GM19452 (cell line): ENCODE data around the gene TENT4A.

Experiments
- ATAC-seq: cut with Tn5 transposase; IDR thresholded peaks from one replicate; pipeline ENCODE4 v1.9.1; 2021; ENCODE audit not compliant: unreplicated experiment

TENT4A gene

DNA sequence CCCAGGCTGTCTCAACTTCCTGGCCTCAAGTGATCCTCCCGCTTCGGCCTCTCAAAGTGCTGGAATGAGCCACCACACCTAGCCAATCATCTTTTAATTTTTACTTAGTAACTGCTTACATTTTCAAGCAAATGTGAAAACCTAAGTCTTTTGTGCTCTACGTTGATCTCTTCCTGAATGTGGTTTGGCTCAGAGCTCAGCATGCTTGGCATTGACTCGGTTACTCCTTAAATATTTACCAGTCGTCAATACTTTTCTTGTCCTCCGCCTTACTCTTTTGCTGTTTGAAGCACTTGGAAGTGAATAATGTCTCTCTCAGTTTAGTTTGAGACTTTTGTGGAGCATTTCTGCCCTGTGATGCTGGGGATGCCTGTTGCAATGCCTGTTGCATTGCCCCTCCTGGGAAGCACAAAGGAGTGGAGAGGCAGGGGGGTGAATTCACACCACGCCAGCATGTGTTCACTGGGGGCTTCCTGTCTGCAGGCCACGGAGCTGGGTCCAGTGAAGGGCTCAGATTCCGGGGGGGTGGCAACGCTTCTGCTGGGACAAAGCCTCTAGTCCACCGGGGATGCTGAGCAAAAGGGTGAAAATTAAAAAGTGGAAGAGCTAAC lies 13.1 kb upstream of the TENT4A start:
- no peak for ATAC-seq

DNA sequence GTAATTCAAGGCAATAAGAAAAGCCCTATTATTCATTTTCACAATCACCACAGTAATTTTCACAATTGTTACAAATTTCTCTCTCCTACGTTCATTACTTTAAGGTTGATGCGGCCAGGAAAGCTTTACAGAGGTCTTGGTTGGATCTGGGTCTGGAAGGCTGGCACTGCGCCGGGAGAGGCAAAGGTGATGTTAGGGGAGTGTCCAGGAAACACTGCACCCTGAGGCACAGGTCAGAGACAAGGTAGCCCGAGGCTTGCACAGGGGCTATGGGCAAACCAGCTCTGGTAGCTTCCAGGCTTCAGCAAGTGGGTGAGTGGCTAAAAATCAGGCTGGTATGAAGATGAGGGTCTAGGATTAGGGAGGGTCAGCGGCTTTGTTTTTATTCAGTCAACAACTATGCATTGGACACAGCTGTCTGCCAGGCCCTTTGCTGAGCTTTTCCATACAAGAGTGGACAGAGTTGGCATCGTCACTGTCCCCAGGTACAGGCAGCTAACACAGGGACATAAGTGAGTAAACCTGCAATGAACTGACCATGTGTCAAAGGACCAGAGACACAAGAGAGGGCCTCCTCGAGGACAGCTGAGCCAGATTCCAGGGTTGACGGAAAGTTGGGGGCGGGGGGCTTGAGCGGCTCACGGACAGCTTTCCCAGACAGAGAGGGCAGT lies 12.4 kb upstream of the TENT4A start:
- ATAC-seq = no peak

DNA sequence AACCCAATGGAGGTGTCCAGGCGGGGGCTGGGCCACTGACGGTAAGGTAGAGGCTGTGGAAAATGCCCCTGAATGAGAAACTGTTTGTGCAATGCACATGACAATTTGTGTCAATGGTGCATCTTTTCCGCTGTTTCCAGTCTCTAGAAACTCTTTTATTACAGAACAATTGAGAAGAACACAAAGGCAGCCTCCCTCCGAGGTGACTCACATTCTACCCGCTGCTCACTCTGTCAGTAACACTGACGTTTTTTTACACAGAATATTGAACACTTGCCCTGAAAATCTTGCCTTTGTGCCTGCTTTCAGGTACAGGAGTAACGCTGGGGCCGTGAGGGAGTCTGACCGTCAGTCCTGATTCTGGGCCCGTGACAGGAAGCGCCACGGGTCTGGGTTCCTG lies 11.7 kb upstream of the TENT4A start:
- no peak for ATAC-seq

- ATAC-seq = no peak
Observed at GRCh38 chr5:6702633-6703032, 10.6 kb upstream of the TENT4A start.

DNA sequence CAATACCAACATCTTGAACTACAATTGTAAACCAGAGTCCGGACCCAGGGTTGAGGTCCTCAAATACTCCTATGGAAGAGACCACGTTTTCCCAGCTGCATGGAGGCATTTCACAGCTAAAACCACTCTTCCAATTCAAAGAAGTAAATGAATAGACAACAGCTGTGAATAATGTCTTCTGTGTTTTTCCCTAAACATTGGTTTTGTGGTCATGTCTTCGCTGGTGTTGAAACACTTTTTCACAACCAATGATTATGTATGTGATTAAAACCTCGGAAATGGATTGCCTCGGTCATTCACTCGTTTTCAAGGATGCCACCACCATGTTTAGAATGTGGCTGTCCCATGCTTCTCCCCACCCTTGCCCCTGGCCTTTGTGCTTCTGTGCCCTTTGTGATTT lies 9.4 kb upstream of the TENT4A start:
- ATAC-seq = no peak

GRCh38 chr5:6704361-6704851 lies 8.8 kb upstream of the TENT4A start:
- no peak for ATAC-seq

DNA sequence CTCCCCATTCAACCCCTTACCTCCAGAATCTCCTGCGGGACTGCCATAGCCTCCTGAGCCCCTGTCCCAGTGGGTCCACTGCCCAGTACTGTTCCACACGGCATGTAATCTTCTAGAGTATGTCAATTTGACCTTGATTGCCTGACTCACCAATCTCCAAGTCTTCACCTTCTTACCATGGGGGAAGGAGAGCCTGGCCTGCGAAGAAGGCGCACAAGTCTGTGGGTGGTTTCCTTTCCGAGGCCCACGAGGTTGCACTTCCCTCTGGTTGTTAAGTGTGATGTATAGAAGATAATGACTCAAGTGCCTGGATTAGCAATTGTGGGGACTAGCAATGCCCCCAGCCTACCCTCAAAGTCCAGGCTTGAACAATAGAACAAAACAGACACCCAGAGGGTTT lies 8.1 kb upstream of the TENT4A start:
- peak; percentile 73 for ATAC-seq

- ATAC-seq = no peak
Observed at GRCh38 chr5:6705959-6706358, 7.3 kb upstream of the TENT4A start.

- ATAC-seq = no peak
Observed at GRCh38 chr5:6707852-6708251, 5.4 kb upstream of the TENT4A start.

DNA sequence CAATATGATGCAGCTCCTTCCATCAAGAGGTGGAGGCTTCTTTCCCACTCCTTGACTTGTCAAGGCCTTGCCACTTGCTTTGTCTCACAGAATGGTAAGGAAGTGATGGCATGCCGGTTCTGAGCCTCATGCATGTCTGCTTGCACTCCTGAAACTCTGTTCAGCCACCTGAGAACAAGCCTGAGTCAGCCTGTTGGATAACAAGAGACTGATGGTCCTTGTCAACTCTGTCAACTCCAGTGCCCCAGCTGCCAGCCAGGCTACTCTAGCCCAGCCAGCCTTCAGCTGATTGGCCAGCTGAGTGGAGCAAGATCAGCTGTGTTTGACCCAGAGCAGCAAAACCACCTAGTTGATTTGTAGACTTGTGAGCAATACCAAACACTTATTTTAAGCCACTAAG lies 4.4 kb upstream of the TENT4A start:
- ATAC-seq = no peak

- no peak for ATAC-seq
Observed at GRCh38 chr5:6710070-6710469, 3.2 kb upstream of the TENT4A start.

- no peak for ATAC-seq
Observed at GRCh38 chr5:6710551-6711318, 2.5 kb upstream of the TENT4A start.

DNA sequence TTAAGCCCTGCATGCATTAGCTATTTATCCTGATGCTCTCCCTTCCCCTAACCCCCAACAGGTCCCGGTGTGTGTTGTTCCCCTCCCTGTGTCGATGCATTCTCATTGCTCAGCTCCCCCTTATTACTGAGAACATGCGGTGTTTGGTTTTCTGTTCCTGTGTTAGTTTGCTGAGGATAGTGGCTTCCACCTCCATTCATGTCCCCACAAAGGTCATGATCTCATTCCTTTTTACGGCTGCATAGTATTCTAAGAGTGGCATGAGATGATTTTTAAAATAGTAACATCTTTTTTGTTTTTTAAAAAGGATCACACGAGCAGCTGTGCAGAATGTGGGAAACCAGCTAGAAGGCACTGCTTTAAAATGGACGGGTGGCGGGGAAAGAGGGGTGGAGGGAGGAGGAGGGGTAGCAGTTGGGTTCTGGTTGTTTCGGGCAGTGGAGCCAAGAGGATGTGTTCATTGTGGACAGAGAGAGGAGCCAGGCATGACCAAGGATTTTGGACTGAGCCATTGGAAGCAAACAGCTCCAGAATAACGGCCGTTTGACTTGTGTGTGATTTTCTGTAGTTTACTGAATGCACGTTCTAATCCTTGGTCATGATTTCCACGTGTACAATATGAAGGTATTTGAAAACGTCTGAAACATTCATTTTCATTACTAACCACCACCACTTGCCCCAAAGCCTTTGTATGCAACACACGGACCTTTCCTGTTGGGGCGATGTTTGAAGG lies 1.7 kb upstream of the TENT4A start:
- ATAC-seq = peak; percentile 13

DNA sequence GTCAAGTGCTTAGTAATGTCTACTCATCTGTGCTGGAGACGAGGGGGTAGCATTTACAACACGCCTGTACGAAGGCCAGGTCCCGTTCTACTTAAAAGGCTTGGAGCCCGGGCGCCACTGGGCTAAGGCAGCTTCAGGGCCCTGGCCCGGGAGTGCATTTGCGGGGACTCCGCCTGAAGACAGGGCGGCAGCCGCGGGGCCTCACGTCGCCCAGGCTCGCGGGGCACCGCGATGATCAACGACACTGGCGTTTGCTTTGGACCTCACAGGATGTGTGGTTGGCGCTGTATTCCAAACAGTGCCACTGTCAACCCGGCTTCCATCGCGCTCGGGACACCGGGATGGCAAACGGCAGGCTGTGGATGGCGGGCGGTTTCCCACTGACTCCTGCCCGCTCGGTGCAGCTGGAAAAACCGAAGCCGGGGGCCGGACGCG lies 1.1 kb upstream of the TENT4A start:
- peak; percentile 8 for ATAC-seq

DNA sequence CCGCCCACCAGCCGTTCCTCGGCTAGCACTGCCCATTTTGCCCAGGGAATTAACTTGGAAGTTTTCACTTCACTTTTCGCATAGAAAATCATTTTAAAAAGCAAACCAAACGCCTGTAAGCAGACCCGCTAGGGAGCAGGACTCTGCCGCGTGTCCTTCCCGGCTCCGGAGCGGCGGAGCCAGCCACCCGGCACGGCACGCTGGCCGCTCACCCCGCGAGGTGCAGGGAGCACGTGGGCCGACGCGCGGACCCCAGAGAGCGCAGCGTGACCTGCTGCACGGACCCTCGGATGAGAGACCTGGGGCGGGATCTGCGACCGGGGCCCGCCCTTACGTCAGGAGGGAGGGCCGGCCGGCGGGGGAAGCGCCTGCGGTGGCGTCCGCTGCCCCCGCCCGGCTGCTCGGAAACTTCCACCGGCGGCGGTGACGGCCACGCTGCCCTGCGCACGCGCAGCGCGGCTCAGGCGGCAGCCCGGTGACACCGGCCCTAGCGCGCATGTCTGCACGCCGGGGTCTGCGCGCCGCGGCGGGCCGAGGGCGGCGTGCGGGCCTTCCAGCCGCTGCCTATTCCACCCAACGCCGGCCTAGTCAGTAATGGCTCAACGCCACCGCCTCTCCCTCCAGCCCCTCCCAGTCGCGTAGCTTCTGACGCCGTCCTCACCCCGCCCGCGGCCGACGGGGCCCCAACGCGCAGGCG lies 507 bp upstream of the TENT4A start:
- peak; percentile 65 for ATAC-seq

DNA sequence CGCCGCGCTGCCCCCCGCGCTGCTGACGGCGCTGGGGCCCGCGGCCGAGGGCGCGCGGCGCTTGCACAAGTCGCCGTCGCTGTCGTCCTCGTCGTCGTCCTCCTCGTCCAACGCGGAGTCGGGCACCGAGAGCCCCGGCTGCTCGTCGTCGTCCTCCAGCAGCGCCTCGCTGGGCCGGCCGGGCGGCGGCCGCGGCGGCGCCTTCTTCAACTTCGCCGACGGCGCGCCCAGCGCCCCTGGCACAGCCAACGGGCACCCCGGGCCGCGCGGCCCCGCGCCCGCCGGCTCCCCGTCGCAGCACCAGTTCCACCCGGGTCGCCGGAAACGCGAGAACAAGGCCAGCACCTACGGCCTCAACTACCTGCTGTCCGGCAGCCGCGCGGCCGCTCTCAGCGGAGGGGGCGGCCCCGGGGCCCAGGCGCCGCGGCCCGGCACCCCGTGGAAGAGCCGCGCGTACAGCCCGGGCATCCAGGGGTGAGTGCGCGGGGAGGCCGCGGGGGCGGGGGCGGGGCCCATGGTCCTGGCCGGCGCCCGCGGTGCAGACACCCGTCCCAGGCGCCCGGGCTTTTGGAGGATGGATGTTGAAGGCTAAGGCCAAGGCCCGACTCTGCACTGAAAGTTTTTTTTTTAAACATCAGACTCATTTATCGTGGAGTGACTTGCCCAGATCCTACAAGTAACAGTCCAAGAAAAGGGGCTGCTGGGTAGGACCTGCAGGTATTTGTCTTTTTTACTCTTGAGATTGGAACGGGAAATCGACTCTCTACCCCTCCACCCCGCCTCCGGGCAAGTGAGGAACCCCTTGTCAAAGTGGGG lies 1.2 kb downstream of the TENT4A start:
- no peak for ATAC-seq

GRCh38 chr5:6715271-6715670 lies 2.0 kb downstream of the TENT4A start:
- no peak for ATAC-seq

DNA sequence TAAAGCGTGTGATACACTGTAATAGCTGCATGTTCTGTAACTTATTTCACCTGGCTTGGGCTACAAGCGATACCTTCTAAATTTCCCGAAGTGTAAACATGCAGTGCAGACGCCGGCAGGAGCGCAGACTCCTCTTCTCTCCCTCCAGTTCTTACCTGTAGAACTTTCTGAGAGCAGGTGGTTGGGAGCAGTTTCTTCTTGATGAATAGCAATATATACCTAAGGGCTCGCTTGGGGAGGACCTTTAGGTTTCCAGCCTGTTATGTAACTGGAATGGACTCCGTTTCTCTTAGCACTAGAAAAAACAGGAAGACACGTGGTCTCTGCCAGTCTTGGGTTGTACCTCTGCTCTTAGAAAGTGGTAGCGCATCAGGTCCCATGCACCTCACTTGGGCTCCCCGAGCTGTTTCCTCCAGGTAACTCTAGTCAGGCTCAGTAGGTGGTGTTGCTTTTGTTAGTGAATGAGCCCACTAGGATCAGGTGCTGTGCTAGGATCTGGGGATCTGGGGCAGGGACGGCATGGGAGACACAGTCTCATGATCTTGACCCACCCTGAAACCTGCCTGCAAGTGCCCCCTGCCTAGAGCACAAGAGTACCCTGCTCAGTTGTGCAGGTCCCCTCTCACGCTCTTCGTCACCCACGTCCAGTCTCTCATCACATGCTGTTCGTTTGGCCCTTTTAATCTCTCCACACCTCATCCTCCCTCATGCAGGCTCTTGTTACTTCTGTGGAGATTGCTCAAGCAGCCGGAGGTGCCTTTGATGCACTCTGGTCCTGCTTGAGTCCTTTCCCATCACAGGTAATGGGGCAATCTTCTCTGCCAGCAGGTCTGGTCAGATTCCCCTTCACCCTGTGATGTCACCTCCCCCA lies 2.8 kb downstream of the TENT4A start:
- ATAC-seq = no peak

DNA sequence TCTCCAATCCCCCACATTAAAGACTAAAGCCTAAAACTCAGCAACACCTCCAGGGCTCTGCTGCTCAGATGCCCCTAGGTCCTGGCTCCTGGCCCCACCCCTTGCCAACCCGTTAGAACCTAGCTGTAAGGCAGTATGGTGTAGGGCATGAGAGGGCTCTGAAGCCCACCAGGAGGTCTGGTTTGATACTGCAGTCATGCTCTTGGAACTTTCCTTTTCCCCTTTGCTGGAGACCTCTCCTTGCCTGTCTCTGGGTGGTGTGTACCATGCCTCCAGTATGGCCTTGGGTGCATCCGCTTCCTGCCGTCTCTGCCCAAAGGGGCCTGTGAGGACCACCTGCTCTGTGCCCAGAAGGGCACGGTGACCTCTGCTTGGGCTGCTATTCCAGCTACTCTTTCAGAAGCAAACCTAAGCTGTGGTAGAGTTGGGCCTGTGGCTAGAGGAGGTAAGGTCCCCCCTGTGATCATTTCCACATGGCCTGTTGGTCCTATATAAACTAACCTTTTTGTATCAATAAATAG lies 3.5 kb downstream of the TENT4A start:
- no peak for ATAC-seq
